Mucosa of descending colon (tissue), 3 donors: Measurements from ENCODE around the gene LOXL4. TPM values are rescaled to one million over a fixed set of nuclear protein-coding genes. Genes with fewer than 3 reads are reported as not detected.
"Not testable (repeated sequence)": the region's sequence is repeated elsewhere in the genome, so short reads cannot be mapped to it uniquely, and the experiment has no call there.

Experiments
- ATAC-seq: fragments of 200-7000 bp; cut with Tn5 transposase; one replicate; pipeline ENCODE4 v1.9.1; 2020; ENCODE audit warnings: mild to moderate bottlenecking, moderate library complexity
- DNase-seq, 3 donors: peaks; one replicate each; pipeline ENCODE4 v3.0.0-alpha.2; 2020
- H3K36me3 ChIP-seq: fragments of 200-600 bp; one replicate; pipeline ENCODE4 v1.8.0; 2021; ENCODE audit warnings: low read depth, mild to moderate bottlenecking
- H3K4me1 ChIP-seq: fragments of 200-600 bp; one replicate; pipeline ENCODE4 v1.8.0; 2021; ENCODE audit warnings: low read depth, mild to moderate bottlenecking
- H3K4me3 ChIP-seq: fragments of 200-600 bp; one replicate; pipeline ENCODE4 v1.8.0; 2021; ENCODE audit warnings: mild to moderate bottlenecking
- H3K9me3 ChIP-seq: fragments of 200-600 bp; one replicate; pipeline ENCODE4 v1.8.0; 2021; ENCODE audit warnings: mild to moderate bottlenecking
- intact Hi-C, 2 donors: fragments of 100-400 bp; cut with DNase I in 1 of 2; cut with micrococcal nuclease in 1 of 2; formaldehyde crosslinking; loops; one replicate each; pipeline versions ENCODE4 v1.11.0 to v1.11.1; 2022; cut with DNase I, micrococcal nuclease
- total RNA-seq, 3 donors: library from RNA; stranded (reverse); fragmentation: NEBNext Ultra II Directional in 2 of 3; extraction: Animal tissue kit (Norgen Biotek cat#: 25700) in 2 of 3; gene quantifications; one replicate each; pipeline versions ENCODE4 v1.2.1 to v1.2.4, GENCODE V29; 2021 to 2023
- TF ChIP-seq, protein P1 (sequence below): fragments of 200-600 bp; IDR thresholded peaks from one replicate; pipeline ENCODE4 v1.8.0; 2022; ENCODE audit warnings: antibody characterized with exemption, mild to moderate bottlenecking
- donor health status: DM: no; HTN: no; CAD: no; lungs with moderate emphysema.
- donor health status: DM: no; HTN: no; CAD: no.
- donor health status: DM: no; HTN: yes; CAD: no.

Gene LOXL4
- total RNA-seq, 3 donors from 2014 or later: 0.58 to 7.8 (median 0.58) TPM

DNA sequence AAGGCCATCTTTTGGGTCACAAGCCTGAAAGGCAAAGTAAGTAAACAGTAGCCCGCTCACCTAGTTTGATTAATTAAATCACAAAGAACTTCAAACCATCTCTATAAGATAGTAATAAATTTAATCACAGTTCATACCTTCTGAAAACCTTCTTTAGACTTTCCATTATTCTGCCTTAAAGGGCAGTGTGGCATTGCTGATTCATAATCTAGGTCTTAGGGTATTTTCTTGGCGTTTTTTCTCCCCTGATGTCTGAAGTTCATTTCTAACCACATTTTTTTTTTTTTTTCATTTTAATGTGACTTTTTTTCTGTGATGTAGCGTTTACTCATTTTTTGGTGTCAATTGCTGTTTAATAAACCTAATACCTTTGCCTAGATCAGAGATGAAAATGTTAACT lies 27.5 kb downstream of the LOXL4 start:
- intact Hi-C loops: loop anchor here in 1 of 2 donors (5.0 kb wide), 1 partner anchor 67 kb away; no protein-coding TSS in a partner anchor
- Histone ChIP-seq H3K9me3 (no peaks in the 10 kb centered on the region), H3K4me3 (no peak overlapping the region), H3K4me1 (no peaks in the 10 kb centered on the region), H3K36me3 (no peaks in the 10 kb centered on the region)
- TF ChIP-seq, protein P1, sequence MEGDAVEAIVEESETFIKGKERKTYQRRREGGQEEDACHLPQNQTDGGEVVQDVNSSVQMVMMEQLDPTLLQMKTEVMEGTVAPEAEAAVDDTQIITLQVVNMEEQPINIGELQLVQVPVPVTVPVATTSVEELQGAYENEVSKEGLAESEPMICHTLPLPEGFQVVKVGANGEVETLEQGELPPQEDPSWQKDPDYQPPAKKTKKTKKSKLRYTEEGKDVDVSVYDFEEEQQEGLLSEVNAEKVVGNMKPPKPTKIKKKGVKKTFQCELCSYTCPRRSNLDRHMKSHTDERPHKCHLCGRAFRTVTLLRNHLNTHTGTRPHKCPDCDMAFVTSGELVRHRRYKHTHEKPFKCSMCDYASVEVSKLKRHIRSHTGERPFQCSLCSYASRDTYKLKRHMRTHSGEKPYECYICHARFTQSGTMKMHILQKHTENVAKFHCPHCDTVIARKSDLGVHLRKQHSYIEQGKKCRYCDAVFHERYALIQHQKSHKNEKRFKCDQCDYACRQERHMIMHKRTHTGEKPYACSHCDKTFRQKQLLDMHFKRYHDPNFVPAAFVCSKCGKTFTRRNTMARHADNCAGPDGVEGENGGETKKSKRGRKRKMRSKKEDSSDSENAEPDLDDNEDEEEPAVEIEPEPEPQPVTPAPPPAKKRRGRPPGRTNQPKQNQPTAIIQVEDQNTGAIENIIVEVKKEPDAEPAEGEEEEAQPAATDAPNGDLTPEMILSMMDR: no peak
- ATAC-seq (no peak), DNase-seq (no peak)

DNA sequence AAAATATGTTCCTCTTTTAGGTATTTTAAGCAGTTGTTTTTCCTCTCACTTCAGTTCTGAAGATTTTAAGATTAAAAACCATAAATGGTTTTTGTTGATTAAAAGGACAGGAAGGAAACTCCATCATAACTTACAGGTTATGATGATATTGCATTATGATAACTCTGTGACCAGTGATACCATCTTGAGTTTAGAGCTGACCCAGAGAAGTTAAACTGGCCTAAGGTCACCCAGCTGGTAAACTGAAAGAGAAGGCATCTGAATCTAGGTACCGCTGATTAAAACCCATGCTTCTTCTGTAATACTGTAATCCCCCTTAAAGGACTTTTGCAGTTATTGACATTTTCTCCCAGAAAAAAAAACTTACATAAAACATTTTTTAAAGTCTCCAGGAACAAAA lies 29.6 kb downstream of the LOXL4 start:
- no peaks in the 10 kb centered on the region for H3K9me3 ChIP-seq
- H3K36me3 ChIP-seq: no peaks in the 10 kb centered on the region
- TF ChIP-seq, protein P1: no peak
- ATAC-seq: no peak
- no peak overlapping the region for H3K4me3 ChIP-seq
- DNase-seq: no peak
- H3K4me1 ChIP-seq: no peaks in the 10 kb centered on the region
- intact Hi-C loops: no loop called here

DNA sequence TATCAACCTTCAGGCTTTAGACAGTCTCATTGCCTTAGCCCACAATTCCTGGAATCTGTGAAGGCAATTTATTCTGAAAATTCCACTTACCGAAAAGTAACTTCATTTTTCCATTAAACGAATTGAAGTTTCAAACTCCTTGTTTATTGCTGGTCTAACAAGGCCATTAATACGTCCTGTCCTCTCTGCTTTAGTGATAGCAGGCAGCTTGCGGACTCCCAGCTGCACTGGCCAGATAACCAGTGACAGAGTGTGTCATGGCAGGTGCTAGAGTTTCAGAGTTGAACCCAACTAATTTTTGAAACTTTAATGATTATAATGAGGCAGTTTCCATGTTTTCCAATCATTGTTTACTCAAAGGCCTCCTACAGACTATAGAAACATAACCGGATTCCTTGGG lies 31.1 kb downstream of the LOXL4 start:
- intact Hi-C loops: no loop called here
- TF ChIP-seq, protein P1: no peak
- ATAC-seq (no peak), DNase-seq (no peak)
- H3K4me3 ChIP-seq: no peak overlapping the region
- no peaks in the 10 kb centered on the region for H3K36me3 ChIP-seq
- no peaks in the 10 kb centered on the region for H3K4me1 ChIP-seq
- H3K9me3 ChIP-seq: no peaks in the 10 kb centered on the region

DNA sequence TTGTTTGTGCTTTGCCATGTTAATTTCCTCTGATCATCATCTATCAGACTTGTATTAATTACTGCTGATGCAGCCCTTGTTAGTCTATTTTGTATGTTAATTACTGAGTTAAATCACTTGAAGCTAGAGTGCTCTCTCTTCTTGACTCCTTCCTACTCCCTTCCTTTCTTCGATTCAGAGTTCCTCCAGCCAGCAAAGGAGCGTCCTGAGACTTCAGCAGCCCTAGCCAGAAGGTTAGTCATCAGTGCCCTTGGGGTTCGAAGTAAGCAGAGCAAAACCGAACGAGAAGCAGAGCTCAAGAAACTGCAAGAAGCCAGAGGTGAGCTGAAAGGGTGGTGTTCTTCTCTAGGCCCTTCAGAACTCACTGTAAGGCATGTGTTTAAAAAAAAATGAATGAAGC lies 32.1 kb downstream of the LOXL4 start:
- ATAC-seq (no peak), DNase-seq (no peak)
- H3K4me3 ChIP-seq: no peak overlapping the region
- TF ChIP-seq, protein P1: no peak
- no peaks in the 10 kb centered on the region for H3K36me3 ChIP-seq
- no peaks in the 10 kb centered on the region for H3K4me1 ChIP-seq
- intact Hi-C loops: no loop called here
- H3K9me3 ChIP-seq: no peaks in the 10 kb centered on the region

DNA sequence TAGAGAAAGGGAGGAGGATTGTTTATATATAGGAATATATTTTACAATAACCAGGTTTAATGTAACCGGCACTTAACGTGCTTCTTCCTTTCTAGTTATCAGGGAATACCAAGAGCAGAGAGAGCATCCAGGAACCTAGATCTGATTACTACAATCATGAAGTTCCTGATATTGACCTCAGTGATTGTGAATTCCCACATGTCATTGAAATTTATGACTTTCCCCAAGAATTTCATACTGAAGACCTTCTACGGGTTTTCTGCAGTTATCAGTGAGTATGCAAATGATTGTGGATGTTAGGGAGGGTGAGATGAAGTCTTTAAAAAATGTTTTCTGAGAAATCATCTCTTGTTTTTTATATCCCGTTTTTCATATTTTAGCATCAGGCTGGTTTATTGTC lies 36.6 kb downstream of the LOXL4 start:
- ATAC-seq: no peak
- DNase-seq: no peak
- H3K4me1 ChIP-seq: no peaks in the 10 kb centered on the region
- intact Hi-C loops: no loop called here
- TF ChIP-seq, protein P1: no peak
- no peak overlapping the region for H3K4me3 ChIP-seq
- H3K36me3 ChIP-seq: no peaks in the 10 kb centered on the region
- H3K9me3 ChIP-seq: peaks cover under 1% of the 10 kb centered on the region

DNA sequence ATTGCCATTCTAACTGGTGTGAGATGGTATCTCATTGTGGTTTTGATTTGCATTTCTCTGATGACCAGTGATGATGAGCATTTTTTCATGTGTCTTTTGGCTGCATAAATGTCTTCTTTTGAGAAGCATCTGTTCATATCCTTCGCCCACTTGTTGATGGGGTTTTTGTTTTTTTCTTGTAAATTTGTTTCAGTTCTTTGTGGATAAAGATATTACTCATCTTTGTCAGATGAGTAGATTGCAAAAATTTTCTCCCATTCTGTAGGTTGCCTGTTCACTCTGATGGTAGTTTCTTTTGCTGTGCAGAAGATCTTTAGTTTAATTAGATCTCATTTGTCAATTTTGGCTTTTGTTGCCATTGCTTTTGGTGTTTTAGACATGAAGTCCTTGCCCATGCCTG lies 39.7 kb downstream of the LOXL4 start:
- H3K4me1 ChIP-seq, intact Hi-C loops, H3K4me3 ChIP-seq, DNase-seq, H3K9me3 ChIP-seq, ATAC-seq, H3K36me3 ChIP-seq: not testable (repeated sequence)

DNA sequence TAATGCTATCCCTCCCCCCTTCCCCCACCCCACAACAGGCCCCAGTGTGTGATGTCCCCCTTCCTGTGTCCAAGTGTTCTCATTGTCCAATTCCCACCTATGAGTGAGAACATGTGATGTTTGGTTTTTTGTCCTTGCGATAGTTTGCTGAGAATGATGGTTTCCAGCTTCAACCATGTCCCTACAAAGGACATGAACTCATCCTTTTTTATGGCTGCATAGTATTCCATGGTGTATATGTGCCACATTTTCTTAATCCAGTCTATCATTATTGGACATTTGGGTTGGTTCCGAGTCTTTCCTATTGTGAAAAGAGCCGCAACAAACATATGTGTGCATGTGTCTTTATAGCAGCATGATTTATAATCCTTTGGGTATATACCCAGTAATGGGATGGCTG lies 40.3 kb downstream of the LOXL4 start:
- intact Hi-C loops: not testable (repeated sequence)

More for the DNA sequence above, 40.3 kb downstream of the LOXL4 start:
- not testable (repeated sequence) for H3K4me3 ChIP-seq, ATAC-seq, H3K4me1 ChIP-seq, DNase-seq, H3K9me3 ChIP-seq, H3K36me3 ChIP-seq
